ENCODE results near the gene SLC25A14. TPM values are rescaled to one million over a fixed set of nuclear protein-coding genes. Genes with fewer than 3 reads are reported as not detected.
"Not testable (repeated sequence)": the region's sequence is repeated elsewhere in the genome, so short reads cannot be mapped to it uniquely, and the experiment has no call there.

The SLC25A14 gene
- total and polyA plus RNA-seq, 2 of the 8 experiments (the other 6 are each of a cell fraction or from before 2014, with no cell fraction given), result 9.3 to 14.2 TPM

DNA sequence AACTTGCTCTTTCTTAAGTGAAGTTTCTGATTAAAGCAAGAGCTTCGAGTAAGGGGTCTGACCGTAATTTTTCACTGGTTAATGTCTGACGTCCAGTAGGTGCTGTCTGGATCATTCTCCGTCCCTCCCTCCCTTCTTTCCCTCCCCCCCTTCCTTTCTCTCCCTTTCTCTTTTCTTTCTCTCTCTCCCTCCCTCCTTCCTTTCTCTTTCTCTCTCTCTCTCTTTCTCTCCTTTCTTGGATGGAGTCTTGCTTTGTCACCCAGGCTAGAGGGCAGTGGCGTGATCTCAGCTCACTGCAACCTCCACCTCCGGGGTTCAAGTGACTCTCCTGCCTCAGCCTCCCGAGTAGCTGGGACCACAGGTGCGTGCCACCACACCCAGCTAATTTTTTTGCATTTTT is 850 bp upstream of the SLC25A14 start:
- H3K36me3 ChIP-seq (ENCODE audit: control insufficient read depth in 2 of 4, insufficient read depth in 4 of 4, low read length in 3 of 4); H4K20me1 ChIP-seq (replicated peaks in 1 of 2; ENCODE audit: control insufficient read depth in 1 of 2, insufficient read depth in 2 of 2, low read length in 2 of 2); H3K27ac ChIP-seq (ENCODE audit: low read depth, low read length); H2BK12ac ChIP-seq (ENCODE audit: low read depth, low read length); H2BK15ac ChIP-seq (ENCODE audit: low read length); H4K91ac ChIP-seq (replicated peaks; ENCODE audit: insufficient read length, low read length); DNase-seq (ENCODE audit: low read depth in 1 of 2, low spot score in 2 of 2); H3K27me3 ChIP-seq (replicated peaks in 1 of 4; ENCODE audit: control insufficient read depth in 3 of 4, extremely low read depth in 1 of 4, insufficient read depth in 3 of 4, low read length in 3 of 4); H3K18ac ChIP-seq (ENCODE audit: extremely low read depth, low read length); CTCF ChIA-PET (ENCODE audit: partially characterized antibody); H3K9me3 ChIP-seq (ENCODE audit: insufficient read depth in 2 of 2, low read depth in 1 of 2, low read length in 1 of 2); H3K14ac ChIP-seq (ENCODE audit: insufficient read length); H3K23ac ChIP-seq (ENCODE audit: insufficient read length); H3K23me2 ChIP-seq (ENCODE audit: low read depth, low read length); H3K4ac ChIP-seq (replicated peaks; ENCODE audit: insufficient read length, low read depth, low read length); H3K79me2 ChIP-seq (ENCODE audit: control insufficient read depth in 1 of 2, insufficient read depth in 2 of 2, low read length in 2 of 2); H4K5ac ChIP-seq (ENCODE audit: insufficient read length, low read depth, low read length); H3K56ac ChIP-seq (replicated peaks; ENCODE audit: insufficient read length, low read depth, low read length); H3K9ac ChIP-seq (replicated peaks in 1 of 4; ENCODE audit: extremely low read depth in 1 of 4, low read depth in 3 of 4, low read length in 3 of 4); H3K4me1 ChIP-seq (replicated peaks in 1 of 4; ENCODE audit: control insufficient read depth in 3 of 4, insufficient read depth in 4 of 4, low read length in 3 of 4); H4K8ac ChIP-seq (ENCODE audit: extremely low read depth, insufficient read depth, low read length); H2AK5ac ChIP-seq (ENCODE audit: low read depth, low read length); H2AFZ ChIP-seq (ENCODE audit: low read length); H2BK120ac ChIP-seq (replicated peaks; ENCODE audit: low read depth, low read length); H2BK20ac ChIP-seq (ENCODE audit: low read length); H3K79me1 ChIP-seq (ENCODE audit: low read depth, low read length); H2BK5ac ChIP-seq (ENCODE audit: low read depth, low read length): not testable (repeated sequence)
- POLR2A ChIA-PET (ENCODE audit: partially characterized antibody), result interaction anchor here (0.6 to 2.1 kb wide), 3 partner anchors 9 to 73 kb away, joined by 3 to 8 read pairs (median 5); partner anchors contain the start of gene ZNF280C
- peak overlapping the region in 1 of 2 experiments; percentile 42; a peak in 2 of 4 replicates for H3K4me2 ChIP-seq (ENCODE audit: insufficient read depth in 1 of 2, low read depth in 2 of 2, low read length in 2 of 2)
- peak; percentile 39 for FAIRE-seq
- H3K4me3 ChIP-seq (ENCODE audit: extremely low read depth in 1 of 4, insufficient read depth in 2 of 4, low read depth in 3 of 4, low read length in 4 of 4), result peak overlapping the region in 2 of 4 experiments; percentile 56 to 76; a peak in 3 of 8 replicates
- 90% methylated on average over 2 of the region's 8 CpGs; no CpG with 5 or more reads in 1 of the 2 experiments for WGBS, 2 experiments (ENCODE audit: extremely low coverage in 1 of 2, insufficient coverage in 1 of 2, insufficient read length in 1 of 2, insufficient replicate concordance in 2 of 2, low coverage in 1 of 2, low lambda C conversion rate in 2 of 2, missing lambda C conversion rate in 1 of 2)
